Measurements from ENCODE around the gene INHBB. TPM values are rescaled to one million over a fixed set of nuclear protein-coding genes. Genes with fewer than 3 reads are reported as not detected.
"Not testable (repeated sequence)": the region's sequence is repeated elsewhere in the genome, so short reads cannot be mapped to it uniquely, and the experiment has no call there.

Gene INHBB
- total and polyA plus RNA-seq, 7 experiments from 2014 or later: not detected

DNA sequence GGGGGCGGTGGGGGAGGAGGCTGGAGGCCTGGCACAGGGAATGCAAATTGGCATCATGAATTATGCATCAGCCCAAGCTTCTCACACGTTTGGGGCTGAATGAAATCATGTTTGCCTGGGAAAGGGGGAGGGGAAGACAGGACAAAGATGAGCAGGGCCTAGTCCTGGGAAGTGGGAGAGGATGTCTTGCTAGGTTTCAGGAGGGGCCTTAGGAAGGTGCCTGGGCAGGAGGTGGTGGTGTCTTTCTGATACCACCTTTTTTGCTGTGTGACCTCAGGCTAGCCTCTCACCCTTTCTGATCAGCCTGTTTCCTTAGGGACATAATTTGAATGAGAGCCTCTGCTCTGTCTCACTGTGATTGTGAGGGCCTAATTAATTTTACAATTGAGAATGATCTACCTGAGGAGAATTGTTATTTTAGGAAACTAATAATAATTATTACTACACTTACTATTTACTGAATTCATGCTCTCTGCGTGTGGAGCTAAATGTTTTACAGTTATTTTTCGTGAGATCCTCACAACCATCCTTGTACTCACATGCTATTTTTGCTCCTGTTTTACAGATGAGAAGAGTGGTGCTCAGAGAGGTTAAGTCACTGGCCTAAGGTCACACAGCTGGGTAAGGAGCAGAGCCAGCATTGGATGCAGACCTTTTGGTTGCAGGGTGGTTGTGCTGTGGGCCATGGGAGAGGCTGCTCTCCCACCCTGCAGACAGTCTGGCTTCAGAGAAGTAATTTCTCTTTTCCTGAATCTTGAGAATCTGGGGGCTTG lies 39.6 kb downstream of the INHBB start:
- ATAC-seq (no peak), DNase-seq (no peak)
- Histone ChIP-seq H3K27ac (ENCODE audit: low read depth, low read length) (no peak overlapping the region), H3K4me1 (ENCODE audit: control insufficient read depth in 2 of 2, insufficient read depth in 2 of 2, low read length in 2 of 2) (no peaks in the 10 kb centered on the region), H3K27me3 (ENCODE audit: control insufficient read depth in 2 of 2, insufficient read depth in 2 of 2, low read length in 2 of 2) (no peaks in the 10 kb centered on the region), H3K9me3 (ENCODE audit: control insufficient read depth in 2 of 3, low read length in 3 of 3) (no peaks in the 10 kb centered on the region), H3K36me3 (ENCODE audit: control insufficient read depth in 2 of 3, insufficient read depth in 3 of 3, low read length in 3 of 3) (no peaks in the 10 kb centered on the region), H3K4me3 (ENCODE audit: low read length) (no peak overlapping the region)
- Mint-ChIP-seq H3K4me1 (peaks cover 0 to 4% (median 0%) of the 10 kb centered on the region in 7 donors), H3K9me3 (peaks cover 0 to 3% (median 0%) of the 10 kb centered on the region in 11 donors), H3K4me3 (no peak overlapping the region), H3K27ac (no peak overlapping the region), H3K36me3 (no peaks in the 10 kb centered on the region), H3K27me3 (peaks cover 0 to 15% (median 6%) of the 10 kb centered on the region in 5 donors)
- POLR2A ChIA-PET: no interaction called here
- CTCF ChIA-PET: no interaction called here
- intact Hi-C loops (cut with micrococcal nuclease): no loop called here

- no peaks in the 10 kb centered on the region for H3K9me3 ChIP-seq (ENCODE audit: control insufficient read depth in 2 of 3, low read length in 3 of 3)
- no peak overlapping the region for H3K4me3 ChIP-seq (ENCODE audit: low read length)
- ChIA-PET CTCF (no interaction called here), POLR2A (no interaction called here)
- H3K27ac ChIP-seq (ENCODE audit: low read depth, low read length): no peak overlapping the region
- Mint-ChIP-seq H3K9me3 (peaks cover 0 to 6% (median 0%) of the 10 kb centered on the region in 11 donors), H3K4me1 (peaks cover 0 to 4% (median 0%) of the 10 kb centered on the region in 7 donors), H3K36me3 (no peaks in the 10 kb centered on the region), H3K27me3 (peaks cover 0 to 16% (median 6%) of the 10 kb centered on the region in 5 donors), H3K27ac (no peak overlapping the region), H3K4me3 (no peak overlapping the region)
- ATAC-seq (no peak), DNase-seq (no peak)
- no peaks in the 10 kb centered on the region for H3K36me3 ChIP-seq (ENCODE audit: control insufficient read depth in 2 of 3, insufficient read depth in 3 of 3, low read length in 3 of 3)
- intact Hi-C loops (cut with micrococcal nuclease): no loop called here
- H3K27me3 ChIP-seq (ENCODE audit: control insufficient read depth in 2 of 2, insufficient read depth in 2 of 2, low read length in 2 of 2): no peaks in the 10 kb centered on the region
- no peaks in the 10 kb centered on the region for H3K4me1 ChIP-seq (ENCODE audit: control insufficient read depth in 2 of 2, insufficient read depth in 2 of 2, low read length in 2 of 2)
These were observed 42.5 kb downstream of the INHBB start for GRCh38 chr2:120388222-120389035.

- H3K4me3 Mint-ChIP-seq: no peak overlapping the region
- Histone ChIP-seq H3K36me3 (ENCODE audit: control insufficient read depth in 2 of 3, insufficient read depth in 3 of 3, low read length in 3 of 3) (no peaks in the 10 kb centered on the region), H3K9me3 (ENCODE audit: control insufficient read depth in 2 of 3, low read length in 3 of 3) (no peaks in the 10 kb centered on the region), H3K4me3 (ENCODE audit: low read length) (no peak overlapping the region), H3K27ac (ENCODE audit: low read depth, low read length) (no peak overlapping the region), H3K27me3 (ENCODE audit: control insufficient read depth in 2 of 2, insufficient read depth in 2 of 2, low read length in 2 of 2) (no peaks in the 10 kb centered on the region), H3K4me1 (ENCODE audit: control insufficient read depth in 2 of 2, insufficient read depth in 2 of 2, low read length in 2 of 2) (no peaks in the 10 kb centered on the region)
- ChIA-PET POLR2A (no interaction called here), CTCF (no interaction called here)
- H3K4me1 Mint-ChIP-seq: peaks cover 0 to 4% (median 0%) of the 10 kb centered on the region in 7 donors
- ATAC-seq: no peak
- no peaks in the 10 kb centered on the region for H3K36me3 Mint-ChIP-seq
- intact Hi-C loops (cut with micrococcal nuclease): no loop called here
- H3K27me3 Mint-ChIP-seq: peaks cover 0 to 19% (median 6%) of the 10 kb centered on the region in 5 donors
- DNase-seq: no peak
- peaks cover 0 to 8% (median 0%) of the 10 kb centered on the region in 11 donors for H3K9me3 Mint-ChIP-seq
- no peak overlapping the region for H3K27ac Mint-ChIP-seq
These were observed 43.1 kb downstream of the INHBB start for GRCh38 chr2:120389036-120389391.

GRCh38 chr2:120390381-120391055 lies 44.6 kb downstream of the INHBB start:
- ChIA-PET CTCF (no interaction called here), POLR2A (no interaction called here)
- Histone ChIP-seq H3K4me3 (ENCODE audit: low read length) (no peak overlapping the region), H3K4me1 (ENCODE audit: control insufficient read depth in 2 of 2, insufficient read depth in 2 of 2, low read length in 2 of 2) (no peaks in the 10 kb centered on the region), H3K27me3 (ENCODE audit: control insufficient read depth in 2 of 2, insufficient read depth in 2 of 2, low read length in 2 of 2) (no peaks in the 10 kb centered on the region), H3K36me3 (ENCODE audit: control insufficient read depth in 2 of 3, insufficient read depth in 3 of 3, low read length in 3 of 3) (no peaks in the 10 kb centered on the region), H3K9me3 (ENCODE audit: control insufficient read depth in 2 of 3, low read length in 3 of 3) (no peaks in the 10 kb centered on the region), H3K27ac (ENCODE audit: low read depth, low read length) (no peak overlapping the region)
- Mint-ChIP-seq H3K4me1 (peaks cover 0 to 4% (median 0%) of the 10 kb centered on the region in 7 donors), H3K36me3 (no peaks in the 10 kb centered on the region), H3K4me3 (no peak overlapping the region), H3K9me3 (peaks cover 0 to 9% (median 0%) of the 10 kb centered on the region in 11 donors), H3K27ac (no peak overlapping the region), H3K27me3 (peaks cover 0 to 19% (median 6%) of the 10 kb centered on the region in 5 donors)
- DNase-seq (peak in 1 of 9 donors; percentile 9), ATAC-seq (no peak)
- intact Hi-C loops (cut with micrococcal nuclease): no loop called here

- H3K9me3 ChIP-seq (ENCODE audit: control insufficient read depth in 2 of 3, low read length in 3 of 3); POLR2A ChIA-PET; H3K36me3 Mint-ChIP-seq; H3K4me1 ChIP-seq (ENCODE audit: control insufficient read depth in 2 of 2, insufficient read depth in 2 of 2, low read length in 2 of 2); H3K27ac Mint-ChIP-seq; H3K4me3 ChIP-seq (ENCODE audit: low read length); H3K36me3 ChIP-seq (ENCODE audit: control insufficient read depth in 2 of 3, insufficient read depth in 3 of 3, low read length in 3 of 3); CTCF ChIA-PET; H3K4me3 Mint-ChIP-seq; H3K4me1 Mint-ChIP-seq; ATAC-seq; DNase-seq; H3K9me3 Mint-ChIP-seq; intact Hi-C loops (cut with micrococcal nuclease); H3K27ac ChIP-seq (ENCODE audit: low read depth, low read length); H3K27me3 ChIP-seq (ENCODE audit: control insufficient read depth in 2 of 2, insufficient read depth in 2 of 2, low read length in 2 of 2): not testable (repeated sequence)
- H3K27me3 Mint-ChIP-seq: peaks cover 0 to 19% (median 6%) of the 10 kb centered on the region in 5 donors
These were observed 45.4 kb downstream of the INHBB start for GRCh38 chr2:120391382-120391781.

DNA sequence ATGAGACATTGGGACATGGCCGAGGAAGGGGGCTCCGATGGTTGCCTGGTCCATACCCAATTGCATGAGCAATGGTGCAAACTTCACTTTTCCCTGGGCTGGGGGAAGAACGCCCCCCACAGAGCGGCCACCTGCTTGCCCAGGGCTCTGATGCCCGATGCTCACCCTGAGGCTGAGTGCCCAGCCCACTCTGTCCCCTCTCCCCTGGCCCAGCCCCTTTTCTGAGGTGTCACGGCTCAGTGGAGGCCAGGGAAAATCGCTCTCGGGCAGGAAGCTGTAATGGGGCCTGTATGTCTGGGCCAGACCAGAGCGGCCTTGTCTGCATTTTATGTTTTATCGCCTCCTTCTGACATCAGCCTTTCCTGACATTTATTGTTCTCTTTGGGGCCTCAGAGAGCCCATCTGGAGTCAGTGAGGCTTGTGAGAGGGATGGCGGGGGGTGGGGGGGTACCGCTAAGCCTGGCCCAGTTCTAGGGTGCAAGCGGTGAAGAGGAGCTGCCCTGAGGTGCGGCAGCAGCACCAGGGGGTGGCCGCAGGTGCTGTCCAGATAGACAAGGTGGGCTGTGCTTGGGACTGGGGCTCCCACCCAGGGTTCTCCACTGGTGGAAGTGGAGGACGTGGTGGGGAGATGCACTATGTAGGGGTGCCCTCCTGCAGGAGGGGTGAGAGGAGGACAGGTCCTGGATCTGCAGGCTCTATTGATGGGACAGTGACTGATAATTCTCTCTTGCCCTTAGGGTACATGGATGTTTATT lies 46.2 kb downstream of the INHBB start:
- H3K27ac Mint-ChIP-seq: no peak overlapping the region
- POLR2A ChIA-PET: no interaction called here
- Histone ChIP-seq H3K36me3 (ENCODE audit: control insufficient read depth in 2 of 3, insufficient read depth in 3 of 3, low read length in 3 of 3) (no peaks in the 10 kb centered on the region), H3K27ac (ENCODE audit: low read depth, low read length) (no peak overlapping the region), H3K27me3 (ENCODE audit: control insufficient read depth in 2 of 2, insufficient read depth in 2 of 2, low read length in 2 of 2) (no peaks in the 10 kb centered on the region), H3K4me1 (ENCODE audit: control insufficient read depth in 2 of 2, insufficient read depth in 2 of 2, low read length in 2 of 2) (no peaks in the 10 kb centered on the region), H3K9me3 (ENCODE audit: control insufficient read depth in 2 of 3, low read length in 3 of 3) (no peaks in the 10 kb centered on the region), H3K4me3 (ENCODE audit: low read length) (no peak overlapping the region)
- CTCF ChIA-PET: no interaction called here
- H3K4me1 Mint-ChIP-seq: peaks cover 0 to 4% (median 0%) of the 10 kb centered on the region in 7 donors
- peaks cover 0 to 21% (median 7%) of the 10 kb centered on the region in 5 donors for H3K27me3 Mint-ChIP-seq
- H3K9me3 Mint-ChIP-seq: peaks cover 0 to 9% (median 0%) of the 10 kb centered on the region in 11 donors
- intact Hi-C loops (cut with micrococcal nuclease): no loop called here
- DNase-seq (peak in 1 of 9 donors; percentile 9), ATAC-seq (no peak)
- H3K36me3 Mint-ChIP-seq: no peaks in the 10 kb centered on the region
- no peak overlapping the region for H3K4me3 Mint-ChIP-seq
